SK-N-SH treated with all-trans-retinoic acid at 6 μM for 48 hours (cell line): Measurements from ENCODE around the gene MT1H.

Experiments
- OSR1 ChIP-seq: fragments of 250-450 bp; sonication (Bioruptor Pico); IDR thresholded peaks from 2 replicates; pipeline ENCODE4 v1.8.0; 2022; ENCODE audit warnings: moderate library complexity, mild to moderate bottlenecking, inconsistent platforms
- RARB ChIP-seq: fragments of 250-450 bp; sonication (Bioruptor Pico); IDR thresholded peaks from 2 replicates; pipeline ENCODE4 v1.8.0; 2021; ENCODE audit warnings: mild to moderate bottlenecking, moderate library complexity
- ZC3H10 ChIP-seq: fragments of 250-450 bp; sonication (Bioruptor Pico); IDR thresholded peaks from 2 replicates; pipeline ENCODE4 v1.5.1; 2021; ENCODE audit warnings: mild to moderate bottlenecking, moderate library complexity
- ZFP3 ChIP-seq: fragments of 250-450 bp; sonication (Bioruptor Pico); IDR thresholded peaks from 2 replicates; pipeline ENCODE4 v1.5.0; 2020; ENCODE audit warnings: mild to moderate bottlenecking, moderate library complexity
- ZNF565 ChIP-seq: fragments of 450-650 bp; formaldehyde crosslinking; conservative IDR thresholded peaks from 2 replicates; pipeline ENCODE4 v1.5.0; 2020; ENCODE audit warnings: low read depth, mild to moderate bottlenecking, moderate library complexity
- ZNF70 ChIP-seq: fragments of 450-650 bp; formaldehyde crosslinking; IDR thresholded peaks from 2 replicates; pipeline ENCODE4 v1.5.0; 2020; ENCODE audit warnings: mild to moderate bottlenecking, moderate library complexity
- TF ChIP-seq, protein P1 (sequence below): fragments of 250-450 bp; sonication (Bioruptor Pico); IDR thresholded peaks from 2 replicates; pipeline ENCODE4 v1.8.0; 2020; ENCODE audit warnings: mild to moderate bottlenecking, moderate library complexity, borderline replicate concordance

DNA sequence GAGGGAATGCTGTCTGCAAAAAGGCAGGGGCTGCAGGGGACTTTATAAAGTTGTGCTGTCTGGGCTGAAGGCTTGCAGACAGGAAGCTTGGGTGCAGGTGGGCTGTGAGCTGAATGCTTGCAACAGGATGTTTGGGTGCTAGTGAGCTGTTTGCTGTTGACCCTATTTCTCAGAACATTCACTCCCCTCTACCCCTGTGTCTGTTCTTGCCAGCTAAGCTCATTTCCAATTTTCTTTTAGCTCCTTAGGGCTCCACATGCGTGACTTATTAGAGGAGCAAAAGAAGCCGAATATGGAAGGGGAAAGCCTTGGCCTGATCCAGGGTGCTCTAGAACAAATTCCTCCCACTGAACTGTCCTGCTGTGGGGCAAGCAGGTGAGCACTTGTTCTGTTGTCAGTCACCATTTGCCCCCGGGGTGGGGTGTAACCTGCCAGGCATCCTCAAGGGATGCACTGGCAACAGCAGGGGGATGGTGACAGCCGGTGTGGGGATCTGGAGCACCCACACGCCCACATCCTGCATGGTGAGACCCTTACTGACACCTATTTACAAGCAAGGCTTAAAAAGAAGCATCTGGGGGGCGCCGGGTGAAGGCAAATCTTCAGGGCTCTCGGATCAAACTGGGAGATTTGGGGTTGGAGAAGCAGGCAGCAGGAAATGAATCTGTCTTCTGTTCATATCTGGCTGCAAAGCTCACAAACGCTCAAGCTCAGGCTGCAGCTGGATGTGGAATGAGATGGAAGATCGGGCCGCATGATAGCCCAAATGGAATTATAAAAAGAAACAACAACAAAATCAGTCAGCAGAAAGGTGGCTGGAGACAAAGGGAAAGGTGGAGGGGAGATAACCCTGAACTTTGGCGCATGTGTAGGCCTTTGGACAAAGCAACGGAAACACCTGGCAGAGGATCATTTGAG, 39.2 kb downstream of the MT1H start:
- TF ChIP-seq ZNF70 (CRISPR knock-in tag): no peak
- TF ChIP-seq ZC3H10: no peak
- TF ChIP-seq ZNF565 (CRISPR knock-in tag): no peak
- TF ChIP-seq, protein P1, sequence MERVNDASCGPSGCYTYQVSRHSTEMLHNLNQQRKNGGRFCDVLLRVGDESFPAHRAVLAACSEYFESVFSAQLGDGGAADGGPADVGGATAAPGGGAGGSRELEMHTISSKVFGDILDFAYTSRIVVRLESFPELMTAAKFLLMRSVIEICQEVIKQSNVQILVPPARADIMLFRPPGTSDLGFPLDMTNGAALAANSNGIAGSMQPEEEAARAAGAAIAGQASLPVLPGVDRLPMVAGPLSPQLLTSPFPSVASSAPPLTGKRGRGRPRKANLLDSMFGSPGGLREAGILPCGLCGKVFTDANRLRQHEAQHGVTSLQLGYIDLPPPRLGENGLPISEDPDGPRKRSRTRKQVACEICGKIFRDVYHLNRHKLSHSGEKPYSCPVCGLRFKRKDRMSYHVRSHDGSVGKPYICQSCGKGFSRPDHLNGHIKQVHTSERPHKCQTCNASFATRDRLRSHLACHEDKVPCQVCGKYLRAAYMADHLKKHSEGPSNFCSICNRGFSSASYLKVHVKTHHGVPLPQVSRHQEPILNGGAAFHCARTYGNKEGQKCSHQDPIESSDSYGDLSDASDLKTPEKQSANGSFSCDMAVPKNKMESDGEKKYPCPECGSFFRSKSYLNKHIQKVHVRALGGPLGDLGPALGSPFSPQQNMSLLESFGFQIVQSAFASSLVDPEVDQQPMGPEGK (CRISPR knock-in tag): no peak
- TF ChIP-seq ZFP3 (CRISPR knock-in tag): no peak
- no peak for TF ChIP-seq OSR1
- no peak for TF ChIP-seq RARB (CRISPR knock-in tag)
